Type B pancreatic cell (in vitro differentiated cells): ENCODE results near the gene OSR1. TPM values are rescaled to one million over a fixed set of nuclear protein-coding genes. Genes with fewer than 3 reads are reported as not detected.

ENCODE experiments used
- DNase-seq: peaks from one replicate; pipeline ENCODE4 v3.0.0; 2021; ENCODE audit warnings: mixed read lengths; ENCODE audit not compliant: unreplicated experiment; ENCODE audit errors: extremely low spot score
- H3K27ac Mint-ChIP-seq: 2 replicates; pipeline ENCODE4 v1.8.0; 2021; ENCODE audit warnings: mild to moderate bottlenecking, mixed read lengths
- H3K27me3 Mint-ChIP-seq: 2 replicates; pipeline ENCODE4 v1.8.0; 2021; ENCODE audit warnings: mixed read lengths
- H3K36me3 Mint-ChIP-seq: 2 replicates; pipeline ENCODE4 v1.8.0; 2021; ENCODE audit warnings: mixed read lengths
- H3K4me1 Mint-ChIP-seq: one replicate; pipeline ENCODE4 v1.8.0; 2021; ENCODE audit warnings: mixed read lengths; ENCODE audit not compliant: unreplicated experiment
- H3K4me3 Mint-ChIP-seq: 2 replicates; pipeline ENCODE4 v1.8.0; 2021; ENCODE audit warnings: mild to moderate bottlenecking, mixed read lengths
- H3K9me3 Mint-ChIP-seq: 2 replicates; pipeline ENCODE4 v1.8.0; 2021; ENCODE audit warnings: mixed read lengths
- CTCF ChIP-seq: fragments of 200-600 bp; sonication (generic); conservative IDR thresholded peaks from 2 replicates; pipeline ENCODE4 v1.5.0; 2021; ENCODE audit warnings: antibody characterized with exemption, mild to moderate bottlenecking
- total RNA-seq: library from RNA; stranded (reverse); gene quantifications from 2 replicates; pipeline ENCODE4 v1.2.1, GENCODE V29; 2021; ENCODE audit warnings: low replicate concordance

OSR1 gene
- total RNA-seq, 1 donor from 2014 or later, result 55.7 TPM

GRCh38 chr2:19362094-19362754 is 3.8 kb upstream of the OSR1 start:
- no peaks in the 10 kb centered on the region for H3K36me3 Mint-ChIP-seq
- no peaks in the 10 kb centered on the region for H3K9me3 Mint-ChIP-seq
- peaks cover 22% of the 10 kb centered on the region for H3K4me1 Mint-ChIP-seq
- no peak for TF ChIP-seq CTCF
- H3K27me3 Mint-ChIP-seq, result peaks cover 93% of the 10 kb centered on the region
- DNase-seq, result no peak
- H3K27ac Mint-ChIP-seq, result peak overlapping the region; percentile 49
- peak overlapping the region; percentile 90 for H3K4me3 Mint-ChIP-seq

DNA sequence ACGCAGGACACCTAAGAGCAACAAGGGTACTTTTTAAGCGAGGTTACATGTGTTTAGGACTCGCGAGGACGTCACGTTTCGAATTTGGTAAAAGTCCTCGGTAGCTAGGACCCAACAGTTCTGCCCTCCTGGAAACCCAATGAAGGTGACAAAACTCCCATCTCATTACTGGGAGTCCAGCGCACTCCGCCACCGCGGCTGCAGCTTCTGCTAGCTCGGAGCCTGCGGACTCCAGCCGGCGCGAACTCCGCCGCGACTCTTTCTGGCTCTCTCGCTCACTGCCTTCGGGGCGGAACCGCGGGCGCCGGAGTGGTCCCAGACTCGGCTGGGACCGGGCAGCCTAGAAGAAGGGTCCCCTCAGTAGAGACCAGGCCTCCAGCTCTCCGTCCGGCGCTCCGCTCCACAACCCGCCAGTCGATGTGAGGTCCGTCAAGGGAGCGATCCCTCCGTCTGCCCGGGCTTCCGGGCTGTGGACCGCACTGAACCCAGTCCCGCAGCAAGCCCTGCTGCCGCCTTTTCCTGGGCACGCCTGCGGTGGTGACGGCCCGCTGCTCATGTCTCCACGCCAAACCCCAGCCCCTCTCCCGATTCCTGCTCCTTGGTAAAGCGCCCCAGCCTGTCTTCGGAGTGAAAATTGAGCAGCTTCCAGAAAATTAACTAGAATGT is 3.0 kb upstream of the OSR1 start:
- Mint-ChIP-seq H3K9me3 (no peaks in the 10 kb centered on the region), H3K27ac (peak overlapping the region; percentile 32), H3K27me3 (peaks cover 94% of the 10 kb centered on the region), H3K4me1 (peaks cover 27% of the 10 kb centered on the region), H3K4me3 (peak overlapping the region; percentile 90), H3K36me3 (peaks cover 5% of the 10 kb centered on the region)
- DNase-seq, result no peak
- no peak for TF ChIP-seq CTCF

GRCh38 chr2:19360966-19361321 is 2.5 kb upstream of the OSR1 start:
- Mint-ChIP-seq H3K27ac (no peak overlapping the region), H3K27me3 (peaks cover 94% of the 10 kb centered on the region), H3K4me3 (peak overlapping the region; percentile 90), H3K4me1 (peaks cover 32% of the 10 kb centered on the region), H3K36me3 (peaks cover 9% of the 10 kb centered on the region), H3K9me3 (no peaks in the 10 kb centered on the region)
- no peak for DNase-seq
- no peak for TF ChIP-seq CTCF

GRCh38 chr2:19360266-19360965 is 2.0 kb upstream of the OSR1 start:
- Mint-ChIP-seq H3K4me1 (peaks cover 34% of the 10 kb centered on the region), H3K9me3 (no peaks in the 10 kb centered on the region), H3K27me3 (peaks cover 94% of the 10 kb centered on the region), H3K36me3 (peaks cover 13% of the 10 kb centered on the region), H3K27ac (no peak overlapping the region), H3K4me3 (peak overlapping the region; percentile 81)
- no peak for DNase-seq
- no peak for TF ChIP-seq CTCF

DNA sequence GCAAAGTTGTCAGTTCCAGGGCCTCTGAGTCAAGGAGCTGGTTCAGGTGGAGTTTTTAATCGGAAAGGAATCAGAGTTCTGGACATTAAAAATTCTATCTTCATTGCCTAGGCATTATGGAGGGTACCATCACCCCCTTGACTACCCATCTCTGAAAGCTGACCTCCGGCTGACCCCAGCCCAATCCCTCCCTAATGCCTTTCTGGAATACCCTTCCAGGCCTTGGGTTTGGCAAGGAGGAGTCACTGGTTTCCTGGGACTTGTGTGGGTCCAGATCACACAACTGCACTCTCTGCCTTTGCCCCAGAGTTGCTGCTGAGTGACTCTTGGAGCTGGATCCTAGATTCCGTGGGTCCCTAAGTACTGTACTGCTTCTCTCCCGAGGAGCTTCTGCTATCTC is 1.0 kb upstream of the OSR1 start:
- DNase-seq, result no peak
- peaks cover 94% of the 10 kb centered on the region for H3K27me3 Mint-ChIP-seq
- peak overlapping the region; percentile 81 for H3K4me3 Mint-ChIP-seq
- H3K27ac Mint-ChIP-seq, result no peak overlapping the region
- H3K9me3 Mint-ChIP-seq, result no peaks in the 10 kb centered on the region
- peaks cover 18% of the 10 kb centered on the region for H3K36me3 Mint-ChIP-seq
- peaks cover 40% of the 10 kb centered on the region for H3K4me1 Mint-ChIP-seq
- no peak for TF ChIP-seq CTCF
